Neural progenitor cell (in vitro differentiated cells): ENCODE measurements around the gene LY6G6F. TPM values are rescaled to one million over a fixed set of nuclear protein-coding genes. Genes with fewer than 3 reads are reported as not detected.

ENCODE experiments used
- DNase-seq: peaks from one replicate; pipeline ENCODE4 v3.0.0-alpha.2; 2016; ENCODE audit warnings: low spot score
- H2AFZ ChIP-seq: fragments of 200-600 bp; sonication (generic); replicated peaks from 2 replicates; pipeline ENCODE4 v1.6.1; 2016; ENCODE audit warnings: antibody characterized with exemption
- H3F3A ChIP-seq: fragments of 200-600 bp; sonication (generic); 2 replicates; pipeline ENCODE4 v1.6.1; 2016; ENCODE audit warnings: antibody characterized with exemption, low read depth
- H3K27ac ChIP-seq: fragments of 200-600 bp; sonication (generic); 2 replicates; pipeline ENCODE4 v1.5.1; 2016; ENCODE audit warnings: mild to moderate bottlenecking
- H3K27me3 ChIP-seq: fragments of 200-600 bp; sonication (generic); 2 replicates; pipeline ENCODE4 v1.6.1; 2016; ENCODE audit warnings: mild to moderate bottlenecking, moderate library complexity
- H3K36me3 ChIP-seq: fragments of 200-600 bp; sonication (generic); 2 replicates; pipeline ENCODE4 v1.5.1; 2016
- H3K4me1 ChIP-seq: fragments of 200-600 bp; sonication (generic); 2 replicates; pipeline ENCODE4 v1.6.1; 2016; ENCODE audit warnings: mixed run types
- H3K4me2 ChIP-seq: fragments of 200-600 bp; sonication (generic); 2 replicates; pipeline ENCODE4 v1.6.1; 2016
- H3K4me3 ChIP-seq: fragments of 200-600 bp; sonication (generic); 2 replicates; pipeline ENCODE4 v1.5.1; 2016
- H3K79me2 ChIP-seq: fragments of 200-600 bp; sonication (generic); 2 replicates; pipeline ENCODE4 v1.6.1; 2016; ENCODE audit warnings: low read depth
- H3K9ac ChIP-seq: fragments of 200-600 bp; sonication (generic); 2 replicates; pipeline ENCODE4 v1.6.1; 2016
- H3K9me3 ChIP-seq: fragments of 200-600 bp; sonication (generic); 2 replicates; pipeline ENCODE4 v1.5.1; 2016; ENCODE audit warnings: low read depth
- H4K20me1 ChIP-seq: fragments of 200-600 bp; sonication (generic); 2 replicates; pipeline ENCODE4 v1.6.1; 2016; ENCODE audit warnings: low read depth
- H3K27ac Mint-ChIP-seq: 3 replicates; pipeline ENCODE4 v1.8.0; 2021; ENCODE audit warnings: mixed read lengths
- H3K27me3 Mint-ChIP-seq: 2 replicates; pipeline ENCODE4 v1.8.0; 2022; ENCODE audit warnings: low read depth, mild to moderate bottlenecking, inconsistent platforms, moderate library complexity, mixed read lengths; ENCODE audit not compliant: insufficient read depth
- H3K36me3 Mint-ChIP-seq: 3 replicates; pipeline ENCODE4 v1.8.0; 2021; ENCODE audit warnings: mixed read lengths
- H3K4me1 Mint-ChIP-seq: 3 replicates; pipeline ENCODE4 v1.8.0; 2021; ENCODE audit warnings: mixed read lengths
- H3K4me3 Mint-ChIP-seq: 3 replicates; pipeline ENCODE4 v1.8.0; 2021; ENCODE audit warnings: mild to moderate bottlenecking, moderate library complexity, mixed read lengths
- H3K9me3 Mint-ChIP-seq: 3 replicates; pipeline ENCODE4 v1.8.0; 2020; ENCODE audit warnings: mixed read lengths
- CTCF ChIP-seq: fragments of 200-600 bp; sonication (generic); IDR thresholded peaks from 2 replicates; pipeline ENCODE4 v1.5.1; 2017; ENCODE audit warnings: antibody characterized with exemption, mild to moderate bottlenecking
- EZH2 ChIP-seq: fragments of 200-600 bp; sonication (generic); IDR thresholded peaks from 2 replicates; pipeline ENCODE4 v1.6.1; 2017; ENCODE audit warnings: antibody characterized with exemption, mild to moderate bottlenecking, moderate library complexity
- EZH2phosphoT487 ChIP-seq: fragments of 200-600 bp; sonication (generic); IDR thresholded peaks from 2 replicates; pipeline ENCODE4 v1.6.1; 2017; ENCODE audit warnings: antibody characterized with exemption
- microRNA-seq: library from miRNA; unstranded; fragments of <30 nt; microRNA quantifications from one replicate; pipeline ENCODE4, GENCODE V29; 2016
- small RNA-seq: library from RNA; depleted of rRNA; stranded (forward); fragments of <200 nt; gene quantifications from one replicate; pipeline ENCODE3, GENCODE V24; 2015
- total RNA-seq: library from RNA; depleted of rRNA; stranded (reverse); fragments of >200 nt; gene quantifications from 2 replicates; pipeline ENCODE4 v1.2.3, GENCODE V29; 2015; ENCODE audit warnings: low replicate concordance

LY6G6F gene
- total RNA-seq, 1 donor from 2014 or later, result not detected

- Histone ChIP-seq H3K4me1 (peaks cover 6% of the 10 kb centered on the region), H3F3A (peaks cover 4% of the 10 kb centered on the region), H4K20me1 (no peaks in the 10 kb centered on the region), H2AFZ (no peak overlapping the region), H3K79me2 (no peaks in the 10 kb centered on the region), H3K36me3 (no peaks in the 10 kb centered on the region), H3K4me2 (no peak overlapping the region), H3K27me3 (no peaks in the 10 kb centered on the region), H3K9me3 (no peaks in the 10 kb centered on the region), H3K4me3 (no peak overlapping the region), H3K27ac (no peak overlapping the region), H3K9ac (no peak overlapping the region)
- Mint-ChIP-seq H3K36me3 (peaks cover 37% of the 10 kb centered on the region), H3K9me3 (no peaks in the 10 kb centered on the region), H3K4me1 (peaks cover 14% of the 10 kb centered on the region), H3K27ac (no peak overlapping the region), H3K27me3 (peaks cover 7% of the 10 kb centered on the region), H3K4me3 (no peak overlapping the region)
- no peak for DNase-seq
- no peak for TF ChIP-seq EZH2phosphoT487
- no peak for TF ChIP-seq EZH2
- no peak for TF ChIP-seq CTCF
These were observed 51.6 kb downstream of the LY6G6F start for GRCh38 chr6:31758281-31758680.

Small RNA genes within 50 kb of the gene (microRNA-seq; reads per million reads assigned to microRNA genes)
- gene MIR4646, result 0.73 reads per million

Small RNA genes within 50 kb of the gene (small RNA-seq; reads per million reads assigned to genes)
- not detected for gene LY6G6D
- gene MIR4646, result not detected
- not detected for gene RF00019
- not detected for gene RNU6-850P

Other genes with a start within 250 kb of the LY6G6F start
- 8.1 and 9.1 TPM in 2 replicates for gene MICB, start 208.7 kb upstream of the LY6G6F start, total RNA-seq
- gene MCCD1, start 177.9 kb upstream of the LY6G6F start, total RNA-seq, result not detected in 2 replicates
- gene DDX39B, start 164.9 kb upstream of the LY6G6F start, total RNA-seq, result 493 and 913 TPM in 2 replicates
- gene ATP6V1G2, start 160.3 kb upstream of the LY6G6F start, total RNA-seq, result 6.8 and 8.8 TPM in 2 replicates
- 8.6 and 30.3 TPM in 2 replicates for gene NFKBIL1, start 159.3 kb upstream of the LY6G6F start, total RNA-seq
- gene LTA, start 134.6 kb upstream of the LY6G6F start, total RNA-seq, result not detected in 2 replicates
- gene TNF, start 131.3 kb upstream of the LY6G6F start, total RNA-seq, result 0.19 TPM in 1 of 2 replicates, not detected in the other
- gene LTB, start 124.4 kb upstream of the LY6G6F start, total RNA-seq, result 0.15 TPM in 1 of 2 replicates, not detected in the other
- not detected in 2 replicates for gene LST1, start 120.6 kb upstream of the LY6G6F start, total RNA-seq
- not detected in 2 replicates for gene NCR3, start 113.9 kb upstream of the LY6G6F start, total RNA-seq
- not detected in 2 replicates for gene AIF1, start 91.6 kb upstream of the LY6G6F start, total RNA-seq
- gene PRRC2A, start 86.2 kb upstream of the LY6G6F start, total RNA-seq, result 55.5 and 138 TPM in 2 replicates
- gene BAG6, start 54.2 kb upstream of the LY6G6F start, total RNA-seq, result 171 and 310 TPM in 2 replicates
- 2.6 and 4.2 TPM in 2 replicates for gene APOM, start 51.0 kb upstream of the LY6G6F start, total RNA-seq
- gene C6orf47, start 46.1 kb upstream of the LY6G6F start, total RNA-seq, result 14.6 and 17.1 TPM in 2 replicates
- gene GPANK1, start 41.9 kb upstream of the LY6G6F start, total RNA-seq, result 20.2 and 21.0 TPM in 2 replicates
- 126 and 190 TPM in 2 replicates for gene CSNK2B, start 40.8 kb upstream of the LY6G6F start, total RNA-seq
- gene LY6G5B, start 36.9 kb upstream of the LY6G6F start, total RNA-seq, result 2.8 and 8.6 TPM in 2 replicates
- gene LY6G5C, start 25.8 kb upstream of the LY6G6F start, total RNA-seq, result 0.09 TPM in 1 of 2 replicates, not detected in the other
- 21.3 and 45.0 TPM in 2 replicates for gene ABHD16A, start 3.5 kb upstream of the LY6G6F start, total RNA-seq
- gene LY6G6D, start 8.5 kb downstream of the LY6G6F start, total RNA-seq, result 0.90 TPM in 1 of 2 replicates, not detected in the other
- not detected in 2 replicates for gene LY6G6C, start 14.9 kb downstream of the LY6G6F start, total RNA-seq
- not detected in 2 replicates for gene MPIG6B, start 16.5 kb downstream of the LY6G6F start, total RNA-seq
- 94.3 and 202 TPM in 2 replicates for gene DDAH2, start 22.4 kb downstream of the LY6G6F start, total RNA-seq
- 234 and 307 TPM in 2 replicates for gene CLIC1, start 29.7 kb downstream of the LY6G6F start, total RNA-seq
- 45.5 and 50.9 TPM in 2 replicates for gene MSH5, start 33.1 kb downstream of the LY6G6F start, total RNA-seq
- gene SAPCD1, start 55.8 kb downstream of the LY6G6F start, total RNA-seq, result 10.1 and 11.9 TPM in 2 replicates
- 0.15 and 0.34 TPM in 2 replicates for gene VWA7, start 70.5 kb downstream of the LY6G6F start, total RNA-seq
- gene VARS1, start 88.9 kb downstream of the LY6G6F start, total RNA-seq, result 34.1 and 66.8 TPM in 2 replicates
- 105 and 125 TPM in 2 replicates for gene LSM2, start 100.1 kb downstream of the LY6G6F start, total RNA-seq
- gene HSPA1L, start 108.4 kb downstream of the LY6G6F start, total RNA-seq, result 0.49 and 1.2 TPM in 2 replicates
- gene HSPA1A, start 108.7 kb downstream of the LY6G6F start, total RNA-seq, result 36.0 and 84.3 TPM in 2 replicates
- gene HSPA1B, start 120.9 kb downstream of the LY6G6F start, total RNA-seq, result 35.3 and 65.1 TPM in 2 replicates
- gene NEU1, start 156.0 kb downstream of the LY6G6F start, total RNA-seq, result 17.4 and 30.3 TPM in 2 replicates
- gene SLC44A4, start 172.1 kb downstream of the LY6G6F start, total RNA-seq, result 0.32 and 0.93 TPM in 2 replicates
- gene EHMT2, start 190.8 kb downstream of the LY6G6F start, total RNA-seq, result 93.3 and 189 TPM in 2 replicates
- 8.4 and 25.6 TPM in 2 replicates for gene ZBTB12, start 195.2 kb downstream of the LY6G6F start, total RNA-seq
- 1.1 and 1.4 TPM in 2 replicates for gene C2, start 220.9 kb downstream of the LY6G6F start, total RNA-seq
- 0.50 TPM in 1 of 2 replicates, not detected in the other for gene CFB, start 239.2 kb downstream of the LY6G6F start, total RNA-seq